PC-3 (cell line): ENCODE measurements around the gene CMTM4.
"Not testable (repeated sequence)": the region's sequence is repeated elsewhere in the genome, so short reads cannot be mapped to it uniquely, and the experiment has no call there.

ENCODE experiments used
- CTCF ChIP-seq: fragments of 300-600 bp; sonication (generic); conservative IDR thresholded peaks from 2 replicates; pipeline ENCODE4 v1.5.1; 2017; ENCODE audit warnings: antibody characterized with exemption, low read depth, mild to moderate bottlenecking, low read length
- EZH2 ChIP-seq: fragments of 300-600 bp; sonication (generic); IDR thresholded peaks from one replicate; pipeline ENCODE4 v1.6.1; 2017; ENCODE audit warnings: antibody characterized with exemption, mild to moderate bottlenecking, low read length; ENCODE audit not compliant: unreplicated experiment
- EZH2phosphoT487 ChIP-seq: fragments of 300-600 bp; sonication (generic); IDR thresholded peaks from 2 replicates; pipeline ENCODE4 v1.6.1; 2018; ENCODE audit warnings: mild to moderate bottlenecking, antibody characterized with exemption, low read length, borderline replicate concordance

GRCh38 chr16:66627611-66628378 lies 68.7 kb downstream of the CMTM4 start:
- not testable (repeated sequence) for TF ChIP-seq CTCF, EZH2, EZH2phosphoT487
